Glutamatergic neuron (in vitro differentiated cells): ENCODE measurements around the gene ATG16L2. TPM values are rescaled to one million over a fixed set of nuclear protein-coding genes. Genes with fewer than 3 reads are reported as not detected.

ENCODE experiments used
- DNase-seq: peaks from one replicate; pipeline ENCODE4 v3.0.0; 2022
- H3K27ac Mint-ChIP-seq: one replicate; pipeline ENCODE4 v1.8.0; 2020; ENCODE audit warnings: mild to moderate bottlenecking, mixed read lengths, inconsistent platforms; ENCODE audit not compliant: unreplicated experiment
- H3K27me3 Mint-ChIP-seq: one replicate; pipeline ENCODE4 v1.8.0; 2020; ENCODE audit warnings: mild to moderate bottlenecking, moderate library complexity, mixed read lengths, inconsistent platforms; ENCODE audit not compliant: unreplicated experiment
- H3K36me3 Mint-ChIP-seq: one replicate; pipeline ENCODE4 v1.8.0; 2020; ENCODE audit warnings: mild to moderate bottlenecking, mixed read lengths, inconsistent platforms; ENCODE audit not compliant: unreplicated experiment
- H3K4me1 Mint-ChIP-seq: one replicate; pipeline ENCODE4 v1.8.0; 2020; ENCODE audit warnings: mild to moderate bottlenecking, low read depth, mixed read lengths, inconsistent platforms; ENCODE audit not compliant: unreplicated experiment
- H3K4me3 Mint-ChIP-seq: one replicate; pipeline ENCODE4 v1.8.0; 2020; ENCODE audit warnings: mild to moderate bottlenecking, mixed read lengths, inconsistent platforms; ENCODE audit not compliant: unreplicated experiment
- H3K9me3 Mint-ChIP-seq: one replicate; pipeline ENCODE4 v1.8.0; 2020; ENCODE audit warnings: mild to moderate bottlenecking, moderate library complexity, mixed read lengths, inconsistent platforms; ENCODE audit not compliant: unreplicated experiment
- CTCF ChIP-seq: fragments of 200-600 bp; sonication (generic); IDR thresholded peaks from one replicate; pipeline ENCODE4 v1.5.0; 2021; ENCODE audit not compliant: partially characterized antibody, unreplicated experiment
- total RNA-seq: library from RNA; stranded (reverse); fragmentation: NEBNext Ultra II Directional; extraction: Animal tissue kit (Norgen Biotek cat#: 25700); gene quantifications from one replicate; pipeline ENCODE4 v1.2.1, GENCODE V29; 2021; ENCODE audit not compliant: unreplicated experiment

Gene ATG16L2
- total RNA-seq, 1 donor from 2014 or later: 6.9 TPM

- no peak overlapping the region for H3K27ac Mint-ChIP-seq
- H3K36me3 Mint-ChIP-seq: no peaks in the 10 kb centered on the region
- H3K4me1 Mint-ChIP-seq: peaks cover 11% of the 10 kb centered on the region
- peaks cover 13% of the 10 kb centered on the region for H3K27me3 Mint-ChIP-seq
- peaks cover 3% of the 10 kb centered on the region for H3K9me3 Mint-ChIP-seq
- no peak for DNase-seq
- no peak for TF ChIP-seq CTCF
- no peak overlapping the region for H3K4me3 Mint-ChIP-seq
Measured at GRCh38 chr11:72780296-72781062, 33.7 kb upstream of the ATG16L2 start.

- peaks cover 11% of the 10 kb centered on the region for H3K4me1 Mint-ChIP-seq
- H3K4me3 Mint-ChIP-seq: no peak overlapping the region
- TF ChIP-seq CTCF: no peak
- H3K36me3 Mint-ChIP-seq: no peaks in the 10 kb centered on the region
- peaks cover 13% of the 10 kb centered on the region for H3K27me3 Mint-ChIP-seq
- peaks cover 2% of the 10 kb centered on the region for H3K9me3 Mint-ChIP-seq
- H3K27ac Mint-ChIP-seq: no peak overlapping the region
- no peak for DNase-seq
Measured at GRCh38 chr11:72781063-72781312, 33.2 kb upstream of the ATG16L2 start.

GRCh38 chr11:72781313-72782080 lies 32.7 kb upstream of the ATG16L2 start:
- Mint-ChIP-seq H3K36me3 (no peaks in the 10 kb centered on the region), H3K4me1 (peaks cover 11% of the 10 kb centered on the region), H3K27ac (no peak overlapping the region), H3K9me3 (peaks cover 2% of the 10 kb centered on the region), H3K27me3 (peaks cover 13% of the 10 kb centered on the region), H3K4me3 (peak overlapping the region; percentile 82)
- no peak for TF ChIP-seq CTCF
- DNase-seq: peak; percentile 51

GRCh38 chr11:72782081-72782920 lies 31.9 kb upstream of the ATG16L2 start:
- H3K27me3 Mint-ChIP-seq: peaks cover 13% of the 10 kb centered on the region
- no peak for DNase-seq
- H3K4me3 Mint-ChIP-seq: peak overlapping the region; percentile 82
- no peaks in the 10 kb centered on the region for H3K36me3 Mint-ChIP-seq
- peaks cover 2% of the 10 kb centered on the region for H3K9me3 Mint-ChIP-seq
- H3K27ac Mint-ChIP-seq: no peak overlapping the region
- no peak for TF ChIP-seq CTCF
- H3K4me1 Mint-ChIP-seq: peaks cover 11% of the 10 kb centered on the region
